Neural progenitor cell (in vitro differentiated cells): ENCODE results near the gene USP13. TPM values are rescaled to one million over a fixed set of nuclear protein-coding genes. Genes with fewer than 3 reads are reported as not detected.

Experiments
- DNase-seq: peaks from one replicate; pipeline ENCODE4 v3.0.0-alpha.2; 2016; ENCODE audit warnings: low spot score
- H2AFZ ChIP-seq: fragments of 200-600 bp; sonication (generic); replicated peaks from 2 replicates; pipeline ENCODE4 v1.6.1; 2016; ENCODE audit warnings: antibody characterized with exemption
- H3F3A ChIP-seq: fragments of 200-600 bp; sonication (generic); 2 replicates; pipeline ENCODE4 v1.6.1; 2016; ENCODE audit warnings: antibody characterized with exemption, low read depth
- H3K27ac ChIP-seq: fragments of 200-600 bp; sonication (generic); 2 replicates; pipeline ENCODE4 v1.5.1; 2016; ENCODE audit warnings: mild to moderate bottlenecking
- H3K27me3 ChIP-seq: fragments of 200-600 bp; sonication (generic); 2 replicates; pipeline ENCODE4 v1.6.1; 2016; ENCODE audit warnings: mild to moderate bottlenecking, moderate library complexity
- H3K36me3 ChIP-seq: fragments of 200-600 bp; sonication (generic); 2 replicates; pipeline ENCODE4 v1.5.1; 2016
- H3K4me1 ChIP-seq: fragments of 200-600 bp; sonication (generic); 2 replicates; pipeline ENCODE4 v1.6.1; 2016; ENCODE audit warnings: mixed run types
- H3K4me2 ChIP-seq: fragments of 200-600 bp; sonication (generic); 2 replicates; pipeline ENCODE4 v1.6.1; 2016
- H3K4me3 ChIP-seq: fragments of 200-600 bp; sonication (generic); 2 replicates; pipeline ENCODE4 v1.5.1; 2016
- H3K79me2 ChIP-seq: fragments of 200-600 bp; sonication (generic); 2 replicates; pipeline ENCODE4 v1.6.1; 2016; ENCODE audit warnings: low read depth
- H3K9ac ChIP-seq: fragments of 200-600 bp; sonication (generic); 2 replicates; pipeline ENCODE4 v1.6.1; 2016
- H3K9me3 ChIP-seq: fragments of 200-600 bp; sonication (generic); 2 replicates; pipeline ENCODE4 v1.5.1; 2016; ENCODE audit warnings: low read depth
- H4K20me1 ChIP-seq: fragments of 200-600 bp; sonication (generic); 2 replicates; pipeline ENCODE4 v1.6.1; 2016; ENCODE audit warnings: low read depth
- H3K27ac Mint-ChIP-seq: 3 replicates; pipeline ENCODE4 v1.8.0; 2021; ENCODE audit warnings: mixed read lengths
- H3K27me3 Mint-ChIP-seq: 2 replicates; pipeline ENCODE4 v1.8.0; 2022; ENCODE audit warnings: low read depth, mild to moderate bottlenecking, inconsistent platforms, moderate library complexity, mixed read lengths; ENCODE audit not compliant: insufficient read depth
- H3K36me3 Mint-ChIP-seq: 3 replicates; pipeline ENCODE4 v1.8.0; 2021; ENCODE audit warnings: mixed read lengths
- H3K4me1 Mint-ChIP-seq: 3 replicates; pipeline ENCODE4 v1.8.0; 2021; ENCODE audit warnings: mixed read lengths
- H3K4me3 Mint-ChIP-seq: 3 replicates; pipeline ENCODE4 v1.8.0; 2021; ENCODE audit warnings: mild to moderate bottlenecking, moderate library complexity, mixed read lengths
- H3K9me3 Mint-ChIP-seq: 3 replicates; pipeline ENCODE4 v1.8.0; 2020; ENCODE audit warnings: mixed read lengths
- EZH2 ChIP-seq: fragments of 200-600 bp; sonication (generic); IDR thresholded peaks from 2 replicates; pipeline ENCODE4 v1.6.1; 2017; ENCODE audit warnings: antibody characterized with exemption, mild to moderate bottlenecking, moderate library complexity
- EZH2phosphoT487 ChIP-seq: fragments of 200-600 bp; sonication (generic); IDR thresholded peaks from 2 replicates; pipeline ENCODE4 v1.6.1; 2017; ENCODE audit warnings: antibody characterized with exemption
- total RNA-seq: library from RNA; depleted of rRNA; stranded (reverse); fragments of >200 nt; gene quantifications from 2 replicates; pipeline ENCODE4 v1.2.3, GENCODE V29; 2015; ENCODE audit warnings: low replicate concordance
- TF ChIP-seq, protein P1 (sequence below): fragments of 200-600 bp; sonication (generic); IDR thresholded peaks from 2 replicates; pipeline ENCODE4 v1.5.1; 2017; ENCODE audit warnings: antibody characterized with exemption, mild to moderate bottlenecking

USP13 gene
- total RNA-seq, 1 donor from 2014 or later = 17.7 TPM

DNA sequence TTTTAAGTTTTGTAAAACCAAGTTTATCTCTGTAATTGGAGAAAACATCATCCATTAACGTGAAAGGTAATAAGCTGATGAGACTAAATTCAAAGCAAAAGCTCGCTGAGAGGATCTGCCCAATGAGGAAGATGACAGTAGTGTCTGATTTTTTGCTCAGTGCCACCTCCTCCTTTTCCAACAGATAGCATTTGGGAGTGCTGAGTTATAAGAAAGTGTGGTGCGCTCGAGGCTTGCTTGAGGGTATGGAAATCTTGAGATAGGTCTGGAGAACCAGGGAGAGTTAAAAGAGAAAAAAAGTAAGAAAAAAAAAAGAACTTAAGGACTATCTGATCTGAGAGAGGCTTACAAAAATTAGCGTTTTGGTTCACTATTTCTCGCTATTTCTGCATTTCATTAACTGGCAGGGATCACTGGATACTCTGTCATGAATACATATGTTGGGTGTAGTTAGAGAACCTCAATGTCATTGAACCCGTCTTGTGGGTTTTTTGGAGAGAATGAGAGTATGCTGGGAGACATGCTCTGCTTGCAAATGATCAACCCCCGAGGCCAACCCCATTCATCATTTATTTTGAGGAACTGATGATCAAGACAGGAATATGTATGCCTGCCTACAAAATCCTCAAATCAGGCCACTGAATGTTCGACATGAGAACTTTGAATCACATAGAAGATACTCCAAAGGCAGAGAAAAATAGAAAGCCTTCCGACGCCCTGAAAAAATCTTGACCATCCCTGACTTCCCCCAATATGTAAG, 973 bp upstream of the USP13 start:
- TF ChIP-seq EZH2phosphoT487 = no peak
- TF ChIP-seq, protein P1, sequence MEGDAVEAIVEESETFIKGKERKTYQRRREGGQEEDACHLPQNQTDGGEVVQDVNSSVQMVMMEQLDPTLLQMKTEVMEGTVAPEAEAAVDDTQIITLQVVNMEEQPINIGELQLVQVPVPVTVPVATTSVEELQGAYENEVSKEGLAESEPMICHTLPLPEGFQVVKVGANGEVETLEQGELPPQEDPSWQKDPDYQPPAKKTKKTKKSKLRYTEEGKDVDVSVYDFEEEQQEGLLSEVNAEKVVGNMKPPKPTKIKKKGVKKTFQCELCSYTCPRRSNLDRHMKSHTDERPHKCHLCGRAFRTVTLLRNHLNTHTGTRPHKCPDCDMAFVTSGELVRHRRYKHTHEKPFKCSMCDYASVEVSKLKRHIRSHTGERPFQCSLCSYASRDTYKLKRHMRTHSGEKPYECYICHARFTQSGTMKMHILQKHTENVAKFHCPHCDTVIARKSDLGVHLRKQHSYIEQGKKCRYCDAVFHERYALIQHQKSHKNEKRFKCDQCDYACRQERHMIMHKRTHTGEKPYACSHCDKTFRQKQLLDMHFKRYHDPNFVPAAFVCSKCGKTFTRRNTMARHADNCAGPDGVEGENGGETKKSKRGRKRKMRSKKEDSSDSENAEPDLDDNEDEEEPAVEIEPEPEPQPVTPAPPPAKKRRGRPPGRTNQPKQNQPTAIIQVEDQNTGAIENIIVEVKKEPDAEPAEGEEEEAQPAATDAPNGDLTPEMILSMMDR = no peak
- no peak for TF ChIP-seq EZH2
- Histone ChIP-seq H3K4me1 (peaks cover 7% of the 10 kb centered on the region), H3K4me2 (peak overlapping the region; percentile 95), H3K9ac (no peak overlapping the region), H3K4me3 (peak overlapping the region; percentile 99), H2AFZ (peak overlapping the region; percentile 69), H3K27me3 (no peaks in the 10 kb centered on the region), H3K79me2 (peaks cover 36% of the 10 kb centered on the region), H4K20me1 (peaks cover 27% of the 10 kb centered on the region), H3K9me3 (no peaks in the 10 kb centered on the region), H3K36me3 (no peaks in the 10 kb centered on the region), H3K27ac (no peak overlapping the region), H3F3A (peaks cover 30% of the 10 kb centered on the region)
- peak overlapping the region; percentile 81 for H3K27ac Mint-ChIP-seq
- H3K36me3 Mint-ChIP-seq = peaks cover 14% of the 10 kb centered on the region
- peak overlapping the region; percentile 82 for H3K4me3 Mint-ChIP-seq
- H3K27me3 Mint-ChIP-seq = peaks cover 7% of the 10 kb centered on the region
- H3K9me3 Mint-ChIP-seq = no peaks in the 10 kb centered on the region
- peaks cover 29% of the 10 kb centered on the region for H3K4me1 Mint-ChIP-seq
- no peak for DNase-seq

GRCh38 chr3:179653096-179653797, 407 bp downstream of the USP13 start:
- H3K27ac Mint-ChIP-seq = peak overlapping the region; percentile 98
- H4K20me1 ChIP-seq = peaks cover 33% of the 10 kb centered on the region
- DNase-seq = peak; percentile 84
- H3K4me3 Mint-ChIP-seq = peak overlapping the region; percentile 99
- peaks cover 7% of the 10 kb centered on the region for H3K4me1 ChIP-seq
- H3K27me3 Mint-ChIP-seq = peaks cover 7% of the 10 kb centered on the region
- peak overlapping the region; percentile 99 for H3K4me3 ChIP-seq
- H3K27ac ChIP-seq = peak overlapping the region; percentile 91
- peak overlapping the region; percentile 55 for H3K9ac ChIP-seq
- H3K27me3 ChIP-seq = no peaks in the 10 kb centered on the region
- peaks cover 17% of the 10 kb centered on the region for H3K36me3 Mint-ChIP-seq
- H3K9me3 ChIP-seq = no peaks in the 10 kb centered on the region
- no peaks in the 10 kb centered on the region for H3K9me3 Mint-ChIP-seq
- peaks cover 50% of the 10 kb centered on the region for H3K79me2 ChIP-seq
- peaks cover 30% of the 10 kb centered on the region for H3K4me1 Mint-ChIP-seq
- no peaks in the 10 kb centered on the region for H3K36me3 ChIP-seq
- H2AFZ ChIP-seq = peak overlapping the region; percentile 98
- TF ChIP-seq, protein P1 = no peak
- TF ChIP-seq EZH2phosphoT487 = peak; percentile 3
- peak; percentile 8 for TF ChIP-seq EZH2
- H3F3A ChIP-seq = peaks cover 30% of the 10 kb centered on the region
- peak overlapping the region; percentile 95 for H3K4me2 ChIP-seq

DNA sequence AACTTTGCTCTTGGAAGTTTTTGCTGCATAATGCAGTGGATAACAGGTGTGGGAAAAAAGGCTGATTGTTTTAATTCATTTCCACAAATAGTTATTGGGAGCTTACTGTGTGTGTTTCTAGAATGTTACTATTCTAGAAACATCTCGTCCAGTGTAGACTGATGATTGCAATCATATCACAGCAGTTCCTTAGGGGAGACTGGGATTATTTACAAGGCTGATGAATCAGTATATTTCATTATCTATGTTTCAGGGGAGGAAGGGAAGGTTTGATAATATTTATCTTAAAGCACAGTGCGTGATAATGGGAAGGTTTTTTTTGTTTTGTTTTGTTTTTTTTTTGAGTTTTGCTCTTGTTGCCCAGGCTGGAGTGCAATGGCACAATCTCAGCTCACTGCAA, 2.4 kb downstream of the USP13 start:
- no peaks in the 10 kb centered on the region for H3K27me3 ChIP-seq
- peaks cover 70% of the 10 kb centered on the region for H3K79me2 ChIP-seq
- no peak overlapping the region for H3K9ac ChIP-seq
- peaks cover 7% of the 10 kb centered on the region for H3K27me3 Mint-ChIP-seq
- H3K4me1 ChIP-seq = peaks cover 7% of the 10 kb centered on the region
- peak overlapping the region; percentile 95 for H3K4me2 ChIP-seq
- no peak overlapping the region for H3K27ac ChIP-seq
- H3K9me3 Mint-ChIP-seq = no peaks in the 10 kb centered on the region
- DNase-seq = no peak
- no peaks in the 10 kb centered on the region for H3K9me3 ChIP-seq
- no peak overlapping the region for H2AFZ ChIP-seq
- peaks cover 37% of the 10 kb centered on the region for H3K4me1 Mint-ChIP-seq
- no peak overlapping the region for H3K27ac Mint-ChIP-seq
- no peaks in the 10 kb centered on the region for H3K36me3 ChIP-seq
- H3K4me3 ChIP-seq = peak overlapping the region; percentile 99
- peak overlapping the region; percentile 99 for H3K4me3 Mint-ChIP-seq
- H4K20me1 ChIP-seq = peaks cover 52% of the 10 kb centered on the region
- peaks cover 19% of the 10 kb centered on the region for H3K36me3 Mint-ChIP-seq
- H3F3A ChIP-seq = peaks cover 30% of the 10 kb centered on the region
- TF ChIP-seq EZH2 = no peak
- TF ChIP-seq, protein P1 = no peak
